GM21390 (cell line): Measurements from ENCODE around the gene LIMS1.
A peak's percentile ranks its signal among the peaks of the same experiment; 100 is the strongest.
"Not testable (repeated sequence)": the region's sequence is repeated elsewhere in the genome, so short reads cannot be mapped to it uniquely, and the experiment has no call there.

Experiments
- ATAC-seq: cut with Tn5 transposase; IDR thresholded peaks from one replicate; pipeline ENCODE4 v1.9.1; 2021; ENCODE audit not compliant: unreplicated experiment

The LIMS1 gene

GRCh38 chr2:108716971-108717370 lies 182.7 kb downstream of the LIMS1 start:
- ATAC-seq, result not testable (repeated sequence)

- ATAC-seq, result peak; percentile 98
These were observed 185.1 kb downstream of the LIMS1 start, which contains the start of gene RANBP2 for GRCh38 chr2:108719149-108720044. Gene RANBP2 (plus strand): TSS chr2:108719482. CDS start chr2:108719607, 125 bp downstream.

GRCh38 chr2:108726048-108726447 lies 191.8 kb downstream of the LIMS1 start:
- not testable (repeated sequence) for ATAC-seq

GRCh38 chr2:108734656-108735055 lies 200.4 kb downstream of the LIMS1 start:
- ATAC-seq, result not testable (repeated sequence)
